ENCODE results near the gene GMPR.

GMPR gene

GRCh38 chr6:16241321-16241689 lies 2.9 kb downstream of the GMPR start:
- DNase-seq (ENCODE audit: low read depth), result no peak
- no peak for TF ChIP-seq CTCF (conservative IDR thresholded peaks at IDR 0.05; ENCODE audit: low read depth, low read length)

GRCh38 chr6:16243055-16243454 lies 4.7 kb downstream of the GMPR start:
- no peak for DNase-seq (ENCODE audit: low read depth)
- TF ChIP-seq CTCF (conservative IDR thresholded peaks at IDR 0.05; ENCODE audit: low read depth, low read length), result no peak
- H3K4me3 ChIP-seq (ENCODE audit: low read depth, low read length), result no peak overlapping the region

More at GRCh38 chr6:16241321-16241689, 2.9 kb downstream of the GMPR start:
- no peak overlapping the region for H3K4me3 ChIP-seq (ENCODE audit: low read depth, low read length)

DNA sequence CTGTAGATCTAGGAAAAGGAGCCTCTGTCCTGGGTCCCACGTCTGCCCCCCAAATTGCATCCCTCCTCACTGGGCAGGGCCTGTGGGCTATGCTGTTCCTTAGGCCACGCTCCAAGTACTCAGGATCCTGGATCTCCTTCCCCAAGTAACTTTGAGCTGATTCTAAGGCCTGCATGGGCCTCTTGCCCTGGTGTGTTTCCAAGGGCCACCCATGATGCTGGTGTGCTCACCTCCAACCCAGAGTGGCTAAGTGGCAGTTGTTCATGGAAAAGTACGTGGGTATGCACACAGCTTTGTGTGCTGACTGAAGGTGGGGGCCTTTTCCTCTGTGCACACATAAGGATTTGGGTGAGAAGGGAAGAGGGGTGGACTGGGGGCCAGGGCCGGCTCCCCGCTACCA lies 5.3 kb downstream of the GMPR start:
- TF ChIP-seq CTCF (conservative IDR thresholded peaks at IDR 0.05; ENCODE audit: low read depth, low read length), result no peak
- no peak overlapping the region for H3K4me3 ChIP-seq (ENCODE audit: low read depth, low read length)

DNA sequence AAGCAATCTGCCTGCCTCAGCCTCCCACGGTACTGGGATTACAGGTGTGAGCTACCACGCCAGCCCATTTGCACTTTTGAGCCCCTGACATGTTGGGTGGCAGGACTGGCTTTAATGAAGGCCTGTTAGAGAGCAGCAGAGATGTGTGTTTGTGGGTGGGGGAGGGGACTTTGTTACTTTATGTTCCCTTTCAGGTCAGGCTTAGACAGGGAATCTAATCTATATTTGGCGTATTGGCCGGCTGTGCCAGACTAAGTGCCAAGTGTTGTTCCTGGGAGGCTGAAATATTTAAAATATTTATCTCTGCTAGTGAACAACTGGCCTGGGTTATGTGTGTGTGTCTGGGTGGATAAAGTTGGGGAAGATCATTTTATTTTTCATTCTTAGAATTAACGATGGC lies 6.1 kb downstream of the GMPR start:
- no peak overlapping the region for H3K4me3 ChIP-seq (ENCODE audit: low read depth, low read length)
- TF ChIP-seq CTCF (conservative IDR thresholded peaks at IDR 0.05; ENCODE audit: low read depth, low read length), result no peak
- no peak for DNase-seq (ENCODE audit: low read depth)

More for the DNA sequence above, 5.3 kb downstream of the GMPR start:
- no peak for DNase-seq (ENCODE audit: low read depth)

GRCh38 chr6:16244869-16245451 lies 6.6 kb downstream of the GMPR start:
- no peak for TF ChIP-seq CTCF (conservative IDR thresholded peaks at IDR 0.05; ENCODE audit: low read depth, low read length)
- no peak overlapping the region for H3K4me3 ChIP-seq (ENCODE audit: low read depth, low read length)
- DNase-seq (ENCODE audit: low read depth), result peak; percentile 75

- no peak for TF ChIP-seq CTCF (conservative IDR thresholded peaks at IDR 0.05; ENCODE audit: low read depth, low read length)
- no peak for DNase-seq (ENCODE audit: low read depth)
- no peak overlapping the region for H3K4me3 ChIP-seq (ENCODE audit: low read depth, low read length)
These were observed 10.0 kb downstream of the GMPR start for GRCh38 chr6:16248271-16248853.

DNA sequence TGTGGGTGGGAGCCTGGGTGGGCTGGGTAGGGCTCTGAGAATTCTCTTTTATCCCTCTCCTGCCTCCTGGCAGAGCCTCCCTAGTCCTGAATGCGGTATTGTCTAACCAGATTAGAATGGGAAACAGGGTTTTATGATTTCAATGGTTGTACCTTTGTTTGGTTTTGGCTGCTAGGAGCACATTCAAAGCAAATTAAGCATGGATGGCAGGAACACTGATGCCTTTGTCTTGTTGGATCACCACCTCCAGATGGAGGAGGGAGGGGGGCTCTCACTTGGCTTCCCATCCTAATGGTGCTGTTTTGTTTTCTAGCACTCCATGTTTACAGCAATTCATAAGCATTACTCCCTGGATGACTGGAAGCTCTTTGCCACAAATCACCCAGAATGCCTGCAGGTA lies 11.6 kb downstream of the GMPR start:
- no peak for TF ChIP-seq CTCF (conservative IDR thresholded peaks at IDR 0.05; ENCODE audit: low read depth, low read length)
- DNase-seq (ENCODE audit: low read depth), result no peak
- no peak overlapping the region for H3K4me3 ChIP-seq (ENCODE audit: low read depth, low read length)

Measured in choroid plexus epithelial cell (primary cell).